Measurements from ENCODE around the gene MLPH.
A peak's percentile ranks its signal among the peaks of the same experiment; 100 is the strongest.
"Not testable (repeated sequence)": the region's sequence is repeated elsewhere in the genome, so short reads cannot be mapped to it uniquely, and the experiment has no call there.

MLPH gene

DNA sequence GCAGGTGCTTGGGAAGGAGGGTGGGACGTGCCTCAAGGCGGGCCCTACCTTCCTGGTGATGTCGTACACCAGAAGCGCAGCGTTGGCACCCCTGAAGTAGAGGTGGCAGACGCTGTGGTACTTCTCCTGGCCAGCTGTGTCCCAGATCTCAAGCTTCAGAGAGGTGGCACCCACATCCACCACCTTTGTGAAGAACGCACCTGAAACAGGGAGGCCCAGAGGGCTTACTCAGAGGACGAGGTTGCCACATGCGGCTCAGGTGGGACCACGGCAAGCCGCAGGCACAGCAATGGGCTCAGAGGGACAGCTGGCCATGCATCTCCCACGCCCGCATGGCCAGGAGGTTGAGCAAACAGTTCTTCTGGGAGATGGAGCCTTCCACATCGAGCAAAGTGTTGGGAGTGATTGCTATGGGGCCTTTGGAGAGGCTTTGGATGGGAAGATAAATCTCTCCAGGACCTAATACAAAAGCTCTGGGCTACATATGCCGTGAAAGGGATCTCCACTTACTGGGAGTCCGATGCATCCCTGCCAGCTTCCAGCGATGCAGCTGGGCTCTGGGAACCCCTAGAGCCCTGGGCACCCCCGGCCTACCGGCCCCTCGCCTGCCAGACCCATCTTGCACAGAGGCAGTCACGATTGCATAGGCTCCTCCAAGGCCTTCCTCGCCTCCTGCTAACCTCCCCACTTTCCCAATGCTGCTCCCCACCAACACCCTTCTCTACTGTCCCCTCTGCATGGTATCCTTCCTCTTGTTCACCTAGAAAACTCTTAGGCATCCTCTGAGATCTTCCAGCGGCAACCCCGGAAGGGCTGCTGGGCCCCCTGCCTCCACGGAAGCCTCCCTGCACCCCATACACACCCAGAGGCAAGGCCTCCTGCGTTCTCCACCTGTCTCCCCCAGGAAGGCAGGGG lies 91.2 kb downstream of the MLPH start:
- DNase-seq = no peak

DNA sequence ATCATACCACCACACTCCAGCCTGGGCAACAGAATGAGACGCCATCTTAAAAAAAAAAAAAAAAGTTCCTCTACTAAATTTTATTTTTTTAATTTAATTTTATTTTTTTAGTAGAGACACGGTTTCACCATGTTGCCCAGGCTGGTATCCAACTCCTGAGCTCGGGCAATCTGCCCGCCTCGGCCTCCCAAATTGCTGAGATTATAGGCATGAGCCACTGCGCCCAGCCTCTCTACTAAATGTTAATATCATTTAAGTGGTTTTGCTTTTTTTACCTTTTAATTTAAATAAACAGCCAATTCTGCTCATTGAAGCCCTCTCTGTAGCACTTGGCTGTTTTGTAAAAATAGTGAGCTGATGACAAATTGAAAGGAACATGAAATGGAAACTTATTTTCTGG lies 94.3 kb downstream of the MLPH start:
- DNase-seq = no peak

DNA sequence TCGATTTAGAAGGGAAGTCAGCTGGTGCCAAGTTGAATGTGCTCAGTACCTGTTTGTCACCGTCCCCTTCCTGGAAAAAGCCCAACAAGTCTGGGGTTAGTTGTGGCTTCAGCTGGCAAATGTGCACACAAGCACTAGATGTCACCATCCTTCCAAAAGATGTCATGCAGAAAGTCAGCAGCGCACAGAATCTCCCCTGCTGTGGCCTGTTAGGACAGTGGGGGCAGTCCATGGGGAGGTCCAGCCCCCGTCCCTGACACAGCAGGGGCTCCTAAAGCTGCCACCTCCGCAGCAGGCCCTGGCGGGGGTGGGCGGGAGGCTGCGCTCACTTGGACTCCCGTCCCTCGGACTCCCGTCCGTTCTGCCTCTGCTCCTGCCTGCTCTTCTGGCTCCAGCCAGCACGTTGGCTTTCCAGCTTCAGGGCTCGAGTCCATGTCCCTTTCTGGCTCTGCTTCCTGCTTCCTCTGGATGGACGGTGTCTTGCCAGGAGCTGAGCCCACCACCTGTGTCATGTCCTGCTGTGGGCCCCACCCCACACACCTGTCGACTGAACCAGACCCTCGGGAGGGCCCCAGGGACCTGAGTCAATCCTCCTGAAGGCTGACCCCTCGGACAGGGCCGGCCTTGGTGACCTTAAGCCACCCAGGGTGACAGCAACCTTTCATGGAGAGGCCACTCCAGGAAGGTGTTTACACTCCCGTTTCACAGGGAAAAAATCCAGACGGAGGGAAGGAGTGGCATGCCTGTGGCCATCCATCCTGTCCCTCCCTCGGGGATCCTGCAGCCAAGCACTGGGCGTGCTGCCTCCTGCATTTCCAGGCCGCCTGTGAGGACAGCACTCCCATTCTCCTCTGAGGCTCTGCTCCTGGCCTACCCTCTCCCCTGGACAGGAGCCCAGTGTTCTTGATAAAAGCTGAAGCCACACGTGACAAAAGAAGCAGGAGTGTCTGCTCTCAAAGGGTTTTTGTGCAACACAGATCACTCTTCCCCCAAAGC lies 95.0 kb downstream of the MLPH start:
- peak in 44 of 58 donors; percentile 11 to 65 (median 38) for DNase-seq

DNA sequence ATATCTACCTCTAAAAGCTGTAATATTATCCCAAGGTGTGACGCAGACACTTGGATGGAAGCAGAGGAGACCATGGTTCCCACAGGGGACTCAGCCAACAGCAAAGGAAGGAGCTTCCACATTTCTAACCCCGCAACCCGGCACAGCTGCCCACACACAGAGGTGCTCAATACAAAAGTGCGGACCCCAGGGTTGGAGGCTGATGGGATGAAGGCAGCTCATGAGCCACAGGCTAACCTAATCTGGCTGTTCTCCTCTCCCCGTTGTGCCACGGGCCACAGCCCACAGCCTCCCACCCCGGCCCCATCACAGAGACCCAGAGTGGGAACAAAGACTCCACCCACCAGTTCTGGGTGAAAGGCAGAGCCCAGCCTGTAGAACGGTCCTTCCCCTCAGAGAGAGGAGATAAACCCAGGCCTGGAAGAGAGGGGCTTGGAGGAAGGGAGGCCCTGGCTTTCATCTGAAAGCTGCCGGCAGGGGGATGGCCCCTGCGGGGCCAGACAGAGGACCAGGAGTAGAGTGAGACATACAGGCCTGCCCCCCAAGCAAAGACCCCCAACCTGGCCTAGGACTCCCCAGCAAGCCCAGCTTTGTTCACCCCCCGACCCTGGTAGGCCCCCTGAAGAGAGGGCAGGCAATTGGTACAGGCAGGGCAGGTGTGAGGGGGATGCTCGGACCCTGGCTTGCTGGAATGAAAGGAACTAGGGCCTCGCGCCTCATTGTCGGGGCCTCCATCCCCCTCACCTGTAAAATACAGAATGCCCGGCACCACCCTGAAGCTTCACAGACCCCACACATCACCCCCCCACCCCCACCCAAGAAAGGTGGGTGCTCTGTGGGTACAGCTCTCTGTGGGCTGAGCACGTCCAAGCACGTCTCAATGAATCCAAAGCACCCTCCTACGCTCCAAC lies 96.6 kb downstream of the MLPH start:
- DNase-seq = no peak

DNA sequence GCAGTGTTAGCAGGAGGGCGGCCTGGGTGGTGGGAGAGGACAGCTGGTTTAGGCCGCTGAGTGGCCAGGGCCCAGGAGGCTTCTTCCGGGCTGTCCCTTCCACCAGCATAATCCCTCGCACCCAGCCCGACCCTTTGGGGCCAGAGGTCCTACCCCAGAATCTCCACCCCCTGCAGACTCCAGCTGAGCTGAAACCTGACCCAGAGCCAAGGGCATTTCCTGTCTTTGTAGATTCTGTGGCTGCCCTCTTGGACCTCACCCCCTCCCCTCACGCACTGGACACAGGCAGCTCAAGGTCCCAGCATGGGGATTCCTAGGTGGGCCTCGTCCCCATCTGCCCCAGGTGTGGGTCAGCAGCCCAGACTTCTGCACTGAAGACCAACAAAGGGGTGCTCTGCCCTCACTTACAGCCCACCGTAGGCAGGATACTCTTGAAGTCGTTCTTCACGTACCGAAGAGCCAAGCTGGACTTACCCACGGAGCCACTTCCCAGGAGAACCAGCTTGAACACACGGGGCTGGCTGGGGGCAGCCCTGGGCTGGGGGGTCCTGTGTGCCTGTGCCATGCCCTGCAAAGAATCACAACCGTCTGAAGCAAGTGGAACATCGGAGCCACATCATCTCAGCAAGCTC lies 98.7 kb downstream of the MLPH start:
- DNase-seq = no peak

DNA sequence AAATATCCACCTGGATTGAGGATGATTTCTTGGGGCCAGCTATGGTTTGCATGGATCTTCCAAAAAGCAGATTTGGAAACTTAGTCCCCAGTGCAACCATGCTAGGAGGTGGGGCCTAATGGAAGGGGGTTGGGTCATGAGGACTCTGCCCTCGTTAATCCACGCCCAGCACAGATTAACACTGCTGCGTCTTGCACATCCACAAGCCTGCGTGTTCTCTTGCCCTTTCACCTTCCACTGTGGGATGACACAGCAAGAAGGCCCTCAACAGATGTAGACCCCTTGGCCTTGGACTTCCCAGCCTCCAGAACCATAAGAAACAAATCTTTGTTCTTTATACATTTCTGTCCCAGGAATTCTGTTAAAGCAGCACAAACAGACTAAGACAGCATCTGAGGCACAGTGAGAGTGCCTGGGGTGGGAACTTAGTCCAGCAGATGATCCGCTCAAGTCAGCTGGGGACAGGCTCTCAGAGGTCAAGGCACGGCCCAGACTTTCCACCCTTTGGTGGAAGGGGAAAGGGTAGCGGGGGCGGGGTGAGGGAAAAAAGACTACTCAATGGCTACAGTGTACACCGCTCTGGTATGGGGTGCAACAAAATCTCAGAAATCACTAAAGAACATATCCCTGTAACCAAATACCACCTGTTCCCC lies 101.1 kb downstream of the MLPH start:
- DNase-seq = no peak

DNA sequence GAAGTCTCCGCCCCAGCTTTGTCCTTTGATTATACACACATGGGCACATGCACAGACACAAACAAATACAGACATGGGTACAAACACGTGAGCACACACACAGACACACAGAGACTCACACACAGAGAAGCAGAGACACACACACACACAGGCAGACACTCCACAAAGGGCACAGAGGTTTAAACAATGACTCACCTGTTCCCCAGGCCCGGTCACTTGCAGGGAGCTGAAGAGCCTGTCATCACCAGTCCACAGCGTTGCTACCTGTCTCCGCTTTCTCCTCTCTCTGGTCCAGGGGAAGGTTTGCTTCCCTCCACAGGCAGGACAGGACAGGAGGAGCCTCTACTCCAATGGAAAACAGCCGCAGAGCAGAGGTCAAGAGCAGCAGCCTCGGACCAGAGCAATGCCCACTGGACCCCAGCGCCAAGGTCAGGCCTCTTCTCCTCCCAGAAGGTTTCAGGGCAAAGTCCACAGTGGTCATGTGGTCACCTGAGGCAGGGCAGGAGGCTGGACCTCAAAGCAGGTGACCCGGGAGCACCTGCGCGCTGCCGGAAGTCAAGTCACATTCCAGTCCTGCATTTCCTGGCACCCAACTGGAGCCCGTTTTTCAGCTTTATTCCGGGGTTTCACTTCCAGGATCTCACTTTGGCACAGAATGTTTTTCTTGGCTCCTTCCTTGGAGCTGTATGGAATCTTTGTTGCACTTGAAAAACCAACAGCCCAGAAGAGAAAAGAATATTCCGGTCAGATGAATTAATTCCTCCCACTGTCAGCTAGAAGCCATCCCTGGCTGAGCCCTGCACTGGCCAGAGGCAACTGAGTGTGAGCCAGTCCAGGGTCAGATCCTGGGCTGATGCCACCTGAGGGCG lies 103.5 kb downstream of the MLPH start, which contains the start of gene RAB17:
RAB17 (minus strand) TSS at position 463 of the 869 bp plus-strand sequence. CDS start 4,580 bp downstream, outside the sequence.
- DNase-seq = peak in 1 of 58 donors; percentile 20

DNA sequence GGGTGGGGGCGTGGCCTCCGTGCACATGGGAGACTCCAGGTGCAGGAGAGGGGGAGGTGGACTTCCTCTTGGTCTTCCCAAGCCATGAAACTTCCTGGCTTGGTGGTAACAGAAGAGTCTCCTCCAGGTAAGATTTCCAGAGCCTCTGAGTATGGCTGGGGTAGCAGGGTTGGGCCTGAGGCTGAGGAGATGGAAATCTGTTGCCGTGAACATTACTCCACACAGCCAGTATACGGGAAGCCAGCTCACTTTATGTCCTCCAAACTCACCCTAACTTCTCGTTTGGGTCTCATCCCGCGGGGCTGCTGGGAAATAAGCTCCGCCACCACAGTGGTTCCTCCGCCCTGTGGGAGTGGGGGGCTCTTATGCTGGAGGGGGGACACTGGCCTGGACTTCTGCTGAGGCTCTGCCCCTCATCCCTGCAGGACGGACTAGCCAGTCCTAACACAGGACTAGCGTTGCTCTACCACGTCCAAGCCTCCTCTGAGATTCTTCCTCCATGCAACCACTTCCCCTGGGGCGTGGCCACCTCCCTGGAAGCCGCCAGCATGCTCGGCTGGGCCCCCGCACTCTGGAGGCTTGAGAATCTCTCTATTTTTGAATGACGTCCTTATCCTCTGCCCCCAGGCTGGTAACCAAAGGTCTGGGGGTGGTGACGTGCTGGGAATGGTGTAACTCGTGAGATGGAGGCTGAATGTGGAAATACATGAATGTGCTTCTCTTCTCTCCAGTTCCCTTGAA lies 104.3 kb downstream of the MLPH start:
- peak in 2 of 58 donors; percentile 9 to 20 for DNase-seq

DNA sequence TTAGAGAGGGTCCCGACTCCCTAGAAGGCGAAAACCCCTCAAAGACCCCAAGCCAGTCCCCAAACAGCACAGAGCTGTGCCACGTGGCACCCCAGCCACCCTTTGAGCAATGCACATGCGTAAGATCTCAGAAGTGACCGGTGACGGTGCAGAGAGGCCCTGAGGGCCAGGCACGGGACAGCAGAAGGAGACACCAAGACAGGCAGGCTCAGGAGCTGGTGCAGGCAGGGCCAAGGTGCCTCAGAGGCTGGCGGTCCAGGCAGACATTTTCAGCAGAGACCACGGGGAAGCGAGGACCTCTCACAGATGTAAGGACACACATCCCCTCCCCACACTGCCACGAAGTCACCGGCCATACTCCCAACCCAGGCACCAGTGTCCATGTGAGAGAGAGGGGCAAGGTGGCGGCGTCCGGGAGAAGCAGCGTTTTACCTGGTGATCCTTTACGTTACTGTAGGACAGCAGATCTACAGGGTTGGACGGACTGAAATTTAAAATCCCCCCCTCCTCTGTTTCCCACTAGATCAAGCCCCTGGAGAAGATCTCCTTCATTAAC lies 105.5 kb downstream of the MLPH start:
- no peak for DNase-seq

DNA sequence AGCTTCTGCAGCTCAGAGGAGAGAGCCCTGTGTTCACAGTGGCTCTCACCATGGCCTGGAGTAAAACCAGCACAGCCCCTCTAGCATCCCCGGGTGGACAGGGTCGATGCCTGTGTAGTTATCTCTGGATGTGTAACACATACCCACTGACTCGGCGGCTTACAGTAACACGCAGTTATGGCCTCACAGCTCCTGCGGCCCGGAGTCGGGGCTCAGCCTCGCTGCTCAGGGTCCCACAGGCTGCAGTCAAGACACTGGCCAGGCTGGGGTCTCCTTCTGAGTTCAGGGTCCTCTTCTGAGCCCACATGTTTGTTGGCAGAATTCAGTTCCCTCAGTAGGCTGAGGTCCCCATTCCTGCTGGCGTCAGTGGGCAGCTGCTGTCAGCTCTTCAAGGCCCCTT lies 106.0 kb downstream of the MLPH start:
- DNase-seq = no peak

DNA sequence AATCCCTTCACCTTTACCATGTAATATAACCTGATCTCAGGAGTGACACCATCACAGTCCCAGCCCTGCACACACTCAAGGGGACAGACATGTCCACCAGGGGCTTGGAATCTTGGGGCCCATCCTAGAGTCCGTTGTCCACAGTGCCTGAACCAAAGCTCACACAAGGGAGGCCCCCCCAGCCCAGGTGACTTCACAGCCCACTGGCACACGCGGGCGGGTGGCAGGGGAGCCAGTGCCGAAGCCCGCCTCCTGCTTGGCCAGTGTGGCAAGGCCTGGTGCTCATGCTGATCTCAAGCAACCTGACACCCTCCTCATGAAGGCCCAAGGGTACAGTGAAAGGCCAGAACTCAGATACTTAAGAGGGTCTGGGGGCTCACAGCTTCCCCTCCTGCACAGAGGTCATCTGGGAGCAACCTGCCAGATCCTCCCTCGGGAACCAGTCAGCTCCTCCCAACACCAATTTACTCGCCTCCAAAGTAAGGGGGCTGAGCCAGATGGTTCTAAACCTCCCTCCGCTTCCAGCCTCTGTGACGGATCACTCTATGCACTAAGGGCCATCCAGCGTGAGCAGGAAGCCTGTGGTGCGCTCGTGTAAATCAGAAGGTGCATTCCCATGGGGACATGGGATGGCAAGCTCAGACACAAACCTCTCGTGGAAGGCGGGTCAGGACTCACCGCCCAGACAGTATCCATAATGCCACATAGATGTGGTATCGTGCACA lies 106.7 kb downstream of the MLPH start:
- DNase-seq = no peak

DNA sequence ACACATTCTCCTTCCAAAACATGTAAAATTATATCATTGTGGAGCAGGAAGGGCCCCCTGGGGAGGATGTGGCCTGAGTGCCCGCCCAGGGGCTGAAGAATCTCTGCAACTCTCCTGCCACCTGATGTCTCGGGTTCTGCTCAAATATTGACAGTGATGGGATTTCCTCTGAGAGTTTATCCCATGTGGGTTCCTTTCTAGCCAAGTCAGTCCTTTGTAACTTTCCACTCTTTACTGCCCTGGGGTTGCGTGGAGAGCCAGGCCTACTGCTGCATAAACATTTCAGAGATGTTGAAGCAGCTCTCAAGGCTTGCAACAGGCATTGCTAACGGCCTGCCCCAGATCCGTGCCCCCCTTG lies 107.4 kb downstream of the MLPH start:
- no peak for DNase-seq

DNA sequence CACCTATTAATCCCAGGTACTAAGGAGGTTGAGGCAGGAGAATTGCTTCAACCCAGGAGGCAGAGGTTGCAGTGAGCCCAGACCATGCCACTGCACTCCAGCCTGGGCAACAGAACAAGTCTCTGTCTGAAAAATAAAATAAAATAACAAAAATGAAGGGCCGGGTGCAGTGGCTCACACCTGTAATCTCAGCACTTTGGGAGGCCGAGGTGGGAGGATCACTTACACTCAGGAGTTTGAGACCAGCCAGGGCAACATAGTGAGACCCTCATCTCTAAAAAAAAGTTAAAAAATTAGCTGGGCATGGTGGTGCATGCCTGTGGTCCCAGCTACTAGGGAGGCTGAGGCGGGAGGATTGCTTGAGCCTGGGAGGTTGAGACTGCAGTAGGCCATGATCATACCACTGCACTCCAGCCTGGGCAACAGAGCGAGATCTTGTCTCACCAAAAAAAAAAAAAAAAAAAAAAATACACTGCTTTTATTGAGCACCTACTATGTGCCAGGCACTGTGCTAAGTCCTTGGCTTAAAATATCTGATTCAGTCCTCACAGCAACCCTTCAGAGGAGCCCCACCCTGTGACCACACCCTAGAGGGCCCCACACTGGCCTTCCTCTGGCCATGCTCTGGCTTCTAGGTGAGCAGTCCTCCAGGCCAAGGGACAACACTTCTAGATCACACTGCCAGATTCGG lies 108.9 kb downstream of the MLPH start:
- DNase-seq = not testable (repeated sequence)

DNA sequence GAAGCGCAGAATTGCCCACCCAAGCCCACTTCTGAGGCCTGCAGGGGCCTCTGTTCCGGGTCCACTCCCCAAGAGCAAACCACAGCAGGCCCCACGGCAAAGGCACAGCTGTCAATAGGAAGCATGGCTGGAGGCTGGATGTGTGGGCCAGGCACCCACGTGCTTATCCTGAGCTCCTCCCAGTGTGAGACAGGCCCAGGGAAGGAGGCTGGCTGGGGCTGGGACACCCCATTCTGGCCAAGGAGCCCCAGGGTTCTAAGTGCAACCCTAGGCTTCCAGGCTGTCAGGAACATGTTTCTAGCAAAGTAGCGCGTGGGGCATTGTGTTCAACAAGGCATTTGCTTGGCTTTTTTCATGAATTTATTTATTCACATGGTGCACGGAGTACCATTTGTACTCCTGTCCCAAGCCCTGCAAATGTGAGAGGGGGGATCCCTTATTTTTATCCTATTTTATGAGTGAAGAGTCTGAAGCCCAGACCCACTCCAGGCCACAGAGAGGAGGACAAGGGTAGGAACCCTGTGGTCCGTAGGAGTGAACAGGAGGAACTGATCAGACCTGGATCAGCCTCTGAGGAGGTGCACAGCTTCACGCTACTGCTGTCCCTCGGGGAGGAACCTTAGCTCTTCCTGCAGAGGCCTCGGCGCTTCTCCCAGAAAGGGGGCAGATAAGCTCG lies 109.6 kb downstream of the MLPH start:
- DNase-seq = no peak
